ENCODE measurements around the gene TUBA4A.
A peak's percentile ranks its signal among the peaks of the same experiment; 100 is the strongest.

The TUBA4A gene

DNA sequence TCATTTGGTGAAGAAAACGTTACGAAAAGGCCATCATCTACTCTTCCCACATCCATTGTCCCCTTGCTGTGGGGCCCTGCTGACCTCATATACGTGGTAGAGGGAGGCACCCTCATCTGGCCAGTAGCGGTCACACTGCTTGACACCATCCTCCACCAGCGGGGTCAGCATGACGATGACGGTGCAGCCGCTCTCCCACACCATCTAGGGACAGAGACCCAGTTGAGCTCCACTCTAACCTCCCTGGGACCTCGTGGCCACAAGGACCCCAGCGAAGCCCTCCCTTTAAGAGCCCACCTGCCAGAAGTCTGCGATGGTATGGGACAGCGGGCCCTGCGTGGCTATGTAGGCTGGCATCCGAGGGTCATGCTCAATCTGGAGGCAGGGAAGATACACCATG is 42.4 kb upstream of the TUBA4A start (continued):
- TF ChIP-seq, protein P1, sequence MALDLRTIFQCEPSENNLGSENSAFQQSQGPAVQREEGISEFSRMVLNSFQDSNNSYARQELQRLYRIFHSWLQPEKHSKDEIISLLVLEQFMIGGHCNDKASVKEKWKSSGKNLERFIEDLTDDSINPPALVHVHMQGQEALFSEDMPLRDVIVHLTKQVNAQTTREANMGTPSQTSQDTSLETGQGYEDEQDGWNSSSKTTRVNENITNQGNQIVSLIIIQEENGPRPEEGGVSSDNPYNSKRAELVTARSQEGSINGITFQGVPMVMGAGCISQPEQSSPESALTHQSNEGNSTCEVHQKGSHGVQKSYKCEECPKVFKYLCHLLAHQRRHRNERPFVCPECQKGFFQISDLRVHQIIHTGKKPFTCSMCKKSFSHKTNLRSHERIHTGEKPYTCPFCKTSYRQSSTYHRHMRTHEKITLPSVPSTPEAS (tag by site-specific recombination; IDR thresholded peaks at IDR 0.05), result no peak
- TF ChIP-seq TCF7L2 (IDR thresholded peaks at IDR 0.05; ENCODE audit: borderline replicate concordance, low read depth, low read length), result no peak
- no peak for TF ChIP-seq ZNF16 (tag by site-specific recombination; IDR thresholded peaks at IDR 0.05; ENCODE audit: low read depth)
- TF ChIP-seq ZNF701 (tag by site-specific recombination; IDR thresholded peaks at IDR 0.05), result no peak
- no peak for TF ChIP-seq ZNF549 (tag by site-specific recombination; IDR thresholded peaks at IDR 0.05)

DNA sequence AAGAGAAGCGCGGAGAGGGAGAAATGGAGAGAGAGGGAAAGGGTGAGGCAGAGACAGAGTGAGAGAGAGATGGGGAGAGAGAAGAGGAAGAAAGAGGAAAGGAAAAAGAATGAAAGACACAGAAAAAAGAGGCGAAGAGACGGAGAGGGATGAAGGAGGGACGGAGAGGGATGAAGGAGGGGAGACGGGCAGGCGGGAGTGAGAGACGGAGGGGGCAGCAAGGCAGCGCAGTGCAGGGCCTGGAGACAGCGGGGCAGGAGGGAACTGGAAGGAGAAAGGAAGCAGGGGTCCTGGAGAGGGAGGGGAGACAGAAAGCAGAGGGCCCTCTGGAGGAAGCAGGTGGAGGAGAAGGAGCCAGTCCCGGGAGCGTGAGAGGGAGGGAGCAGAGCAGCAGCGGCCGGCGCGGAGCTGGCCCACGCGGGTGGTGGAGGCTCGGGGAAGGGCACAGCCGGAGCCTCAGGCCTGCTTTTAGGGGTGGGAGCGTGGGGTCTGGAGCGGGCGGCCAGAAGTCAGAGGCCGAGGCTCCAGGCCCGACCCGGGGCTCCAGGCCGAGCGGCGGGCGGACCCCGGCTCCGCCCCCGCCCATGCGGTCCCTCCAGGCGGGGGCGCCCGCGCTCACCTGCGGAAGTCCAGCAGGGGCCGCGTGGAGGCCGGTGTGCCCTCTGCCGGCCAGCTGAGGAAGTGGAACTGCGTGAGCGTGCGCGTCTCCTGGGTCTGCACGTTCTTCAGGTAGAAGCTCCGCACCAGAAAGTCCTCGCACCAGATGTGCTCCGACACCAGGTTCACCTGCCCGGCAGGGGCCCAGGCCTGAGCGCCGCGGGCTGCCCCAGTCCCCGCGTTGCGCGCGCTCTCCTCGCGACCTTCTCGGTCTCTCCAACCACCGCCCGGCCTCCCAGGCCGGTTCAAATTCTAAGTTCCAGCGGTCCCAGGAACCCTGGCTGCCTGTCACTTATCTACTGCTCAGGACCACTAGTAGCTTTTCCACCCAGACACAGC is 40.9 kb upstream of the TUBA4A start:
- ChIA-PET CTCF (interaction anchor here (0.6 to 11.6 kb wide), 72 partner anchors 9 to 1059 kb away, joined by 3 to 297 read pairs (median 5); partner anchors contain the start of genes ABCB6, ANKZF1, ATG9A and CNPPD1), POLR2A (interaction anchor here (0.7 to 3.0 kb wide), 11 partner anchors 8 to 118 kb away, joined by 3 to 18 read pairs (median 4); partner anchors contain the start of genes ANKZF1, ATG9A, CNPPD1 and DNAJB2)
- H3K4me3 ChIP-seq (ENCODE audit: low read depth, low read length), result peak overlapping the region; percentile 56
- H3K27ac ChIP-seq (ENCODE audit: extremely low read depth, low read depth, low read length), result peak overlapping the region; percentile 45; the same call in 1 of the 2 replicates
- H3K36me3 ChIP-seq (ENCODE audit: control insufficient read depth in 2 of 2, insufficient read depth in 1 of 2, low read length in 2 of 2), result no peaks in the 10 kb centered on the region
- H3K9me3 ChIP-seq (ENCODE audit: control insufficient read depth, insufficient read depth, low read depth, low read length), result no peaks in the 10 kb centered on the region
- H3K4me1 ChIP-seq (ENCODE audit: control insufficient read depth, insufficient read depth, low read length), result no peaks in the 10 kb centered on the region; the same call in 1 of the 2 replicates
- TF ChIP-seq ZNF2 (tag by site-specific recombination; IDR thresholded peaks at IDR 0.05) (peak; percentile 18; the same call in 1 of the 2 replicates), ZNF138 (tag by site-specific recombination; IDR thresholded peaks at IDR 0.05; ENCODE audit: borderline replicate concordance) (no peak), ZNF362 (tag by site-specific recombination; IDR thresholded peaks at IDR 0.05) (no peak), ZNF239 (tag by site-specific recombination; IDR thresholded peaks at IDR 0.05) (no peak), PATZ1 (tag by site-specific recombination; IDR thresholded peaks at IDR 0.05) (peak; percentile 72), ZBTB7A (tag by site-specific recombination; IDR thresholded peaks at IDR 0.05; ENCODE audit: low read depth) (0 out of 2 replicates have a peak, but pooled peaks have one; percentile 6), ZNF660 (tag by site-specific recombination; IDR thresholded peaks at IDR 0.05) (peak; percentile 73), KLF10 (tag by site-specific recombination; IDR thresholded peaks at IDR 0.05) (peak; percentile 49; the same call in 1 of the 2 replicates), SCRT2 (tag by site-specific recombination; IDR thresholded peaks at IDR 0.05) (peak; percentile 44), ZBTB20 (tag by site-specific recombination; IDR thresholded peaks at IDR 0.05) (peak; percentile 73; the same call in 1 of the 2 replicates), ZIC2 (tag by site-specific recombination; IDR thresholded peaks at IDR 0.05) (peak; percentile 63), ZNF521 (tag by site-specific recombination; IDR thresholded peaks at IDR 0.05) (0 out of 2 replicates have a peak, but pooled peaks have one; percentile 7), KLF9 (tag by site-specific recombination; IDR thresholded peaks at IDR 0.05; ENCODE audit: low read depth) (peak; percentile 49), ZNF280D (tag by site-specific recombination; IDR thresholded peaks at IDR 0.05) (no peak), ZBTB11 (tag by site-specific recombination; conservative IDR thresholded peaks at IDR 0.05; ENCODE audit: low read depth) (peak; percentile 68), ZNF155 (tag by site-specific recombination; IDR thresholded peaks at IDR 0.05) (no peak), ZNF501 (tag by site-specific recombination; IDR thresholded peaks at IDR 0.05) (no peak), ZNF132 (tag by site-specific recombination; IDR thresholded peaks at IDR 0.05; ENCODE audit: borderline replicate concordance) (no peak), ZNF707 (tag by site-specific recombination; IDR thresholded peaks at IDR 0.05) (no peak)
